Left renal pelvis (tissue), 4 donors: Measurements from ENCODE around the gene CCDC3. TPM values are rescaled to one million over a fixed set of nuclear protein-coding genes. Genes with fewer than 3 reads are reported as not detected.
A peak's percentile ranks its signal among the peaks of the same experiment; 100 is the strongest.
"Not testable (repeated sequence)": the region's sequence is repeated elsewhere in the genome, so short reads cannot be mapped to it uniquely, and the experiment has no call there.

ENCODE experiments used
- DNase-seq, 4 donors: peaks; one replicate each; pipeline ENCODE4 v3.0.0-alpha.2; 2013; ENCODE audit warnings: low read depth in 4 of 4, low spot score in 3 of 4
- polyA plus RNA-seq, 4 donors: library from polyadenylated mRNA; unstranded; fragments of 120-200 nt; gene quantifications; one replicate each; pipeline ENCODE4 v1.2.1, GENCODE V29; 2013; ENCODE audit not compliant: insufficient read length in 4 of 4

Gene CCDC3
- polyA plus RNA-seq, 4 donors = 12.6 to 14.8 (median 13.6) TPM

GRCh38 chr10:12897278-12897677 is 104.2 kb downstream of the CCDC3 start:
- no peak for DNase-seq

- DNase-seq = no peak
Observed at GRCh38 chr10:12896251-12896650, 105.3 kb downstream of the CCDC3 start.

- DNase-seq = no peak
Observed at GRCh38 chr10:12892924-12893323, 108.6 kb downstream of the CCDC3 start.

- no peak for DNase-seq
Observed at GRCh38 chr10:12890958-12891357, 110.6 kb downstream of the CCDC3 start.

GRCh38 chr10:12888470-12888869 is 113.0 kb downstream of the CCDC3 start:
- no peak for DNase-seq

- no peak for DNase-seq
Observed at GRCh38 chr10:12887780-12888179, 113.7 kb downstream of the CCDC3 start.

- no peak for DNase-seq
Observed at GRCh38 chr10:12884851-12885250, 116.7 kb downstream of the CCDC3 start.

- no peak for DNase-seq
Observed at GRCh38 chr10:12880423-12880822, 121.1 kb downstream of the CCDC3 start.

GRCh38 chr10:12877150-12877549 is 124.4 kb downstream of the CCDC3 start:
- DNase-seq = no peak

- no peak for DNase-seq
Observed at GRCh38 chr10:12876266-12876665, 125.2 kb downstream of the CCDC3 start.

- no peak for DNase-seq
Observed at GRCh38 chr10:12875100-12875499, 126.4 kb downstream of the CCDC3 start.

- no peak for DNase-seq
Observed at GRCh38 chr10:12874501-12874900, 127.0 kb downstream of the CCDC3 start.

GRCh38 chr10:12873172-12873571 is 128.3 kb downstream of the CCDC3 start:
- DNase-seq = no peak

GRCh38 chr10:12872577-12872976 is 128.9 kb downstream of the CCDC3 start:
- DNase-seq = peak in 1 of 4 donors; percentile 36

- no peak for DNase-seq
Observed at GRCh38 chr10:12869427-12869826, 132.1 kb downstream of the CCDC3 start.

GRCh38 chr10:12868229-12868628 is 133.3 kb downstream of the CCDC3 start:
- DNase-seq = no peak

GRCh38 chr10:12865515-12865914 is 136.0 kb downstream of the CCDC3 start:
- DNase-seq = not testable (repeated sequence)

- DNase-seq = no peak
Observed at GRCh38 chr10:12862459-12862858, 139.1 kb downstream of the CCDC3 start.

- no peak for DNase-seq
Observed at GRCh38 chr10:12854988-12855387, 146.5 kb downstream of the CCDC3 start.

- DNase-seq = no peak
Observed at GRCh38 chr10:12852687-12853086, 148.8 kb downstream of the CCDC3 start.

- no peak for DNase-seq
Observed at GRCh38 chr10:12849319-12850181, 152.0 kb downstream of the CCDC3 start.

GRCh38 chr10:12848439-12849173 is 152.9 kb downstream of the CCDC3 start:
- no peak for DNase-seq
